MM.1S (cell line): ENCODE results near the gene SULF2.
A peak's percentile ranks its signal among the peaks of the same experiment; 100 is the strongest.

ENCODE experiments used
- DNase-seq: peaks from one replicate; pipeline ENCODE4 v3.0.0-alpha.2; 2015
- H2AFZ ChIP-seq: fragments of 300-600 bp; sonication (generic); 2 replicates; pipeline ENCODE4 v1.6.0; 2016; ENCODE audit warnings: antibody characterized with exemption, low read length
- H3F3A ChIP-seq: fragments of 300-600 bp; sonication (generic); 2 replicates; pipeline ENCODE4 v1.6.1; 2016; ENCODE audit warnings: mild to moderate bottlenecking, antibody characterized with exemption, low read length, moderate library complexity, mixed read lengths; ENCODE audit not compliant: insufficient read depth
- H3K27ac ChIP-seq: fragments of 300-600 bp; sonication (generic); 2 replicates; pipeline ENCODE4 v1.5.1; 2016; ENCODE audit warnings: mild to moderate bottlenecking, low read length
- H3K27me3 ChIP-seq: fragments of 300-600 bp; sonication (generic); replicated peaks from 2 replicates; pipeline ENCODE4 v1.6.0; 2016; ENCODE audit warnings: low read length; ENCODE audit not compliant: insufficient read depth
- H3K36me3 ChIP-seq: fragments of 300-600 bp; sonication (generic); replicated peaks from 2 replicates; pipeline ENCODE4 v1.6.1; 2016; ENCODE audit warnings: mild to moderate bottlenecking, low read length, mixed read lengths; ENCODE audit not compliant: insufficient read depth
- H3K4me1 ChIP-seq: fragments of 300-600 bp; sonication (generic); 2 replicates; pipeline ENCODE4 v1.6.1; 2016; ENCODE audit warnings: low read length, mixed read lengths
- H3K4me2 ChIP-seq: fragments of 300-600 bp; sonication (generic); 2 replicates; pipeline ENCODE4 v1.6.0; 2016; ENCODE audit warnings: low read depth, low read length
- H3K4me3 ChIP-seq: fragments of 300-600 bp; sonication (generic); 2 replicates; pipeline ENCODE4 v1.5.1; 2016; ENCODE audit warnings: low read length, mixed read lengths
- H3K79me2 ChIP-seq: fragments of 300-600 bp; sonication (generic); 2 replicates; pipeline ENCODE4 v1.6.1; 2016; ENCODE audit warnings: mixed run types, low read length, mixed read lengths
- H3K9ac ChIP-seq: fragments of 300-600 bp; sonication (generic); 2 replicates; pipeline ENCODE4 v1.6.1; 2016; ENCODE audit warnings: low read length, mixed read lengths
- H3K9me2 ChIP-seq: fragments of 300-600 bp; sonication (generic); replicated peaks from 2 replicates; pipeline ENCODE4 v1.6.1; 2016; ENCODE audit warnings: mild to moderate bottlenecking, low read length, mixed read lengths; ENCODE audit not compliant: insufficient read depth
- H3K9me3 ChIP-seq: fragments of 300-600 bp; sonication (generic); replicated peaks from 2 replicates; pipeline ENCODE4 v1.6.1; 2016; ENCODE audit warnings: mild to moderate bottlenecking, low read length, mixed read lengths; ENCODE audit not compliant: insufficient read depth
- H4K20me1 ChIP-seq: fragments of 300-600 bp; sonication (generic); 2 replicates; pipeline ENCODE4 v1.6.1; 2016; ENCODE audit warnings: mild to moderate bottlenecking, low read length, moderate library complexity, mixed read lengths; ENCODE audit not compliant: insufficient read depth
- EZH2 ChIP-seq: fragments of 300-600 bp; sonication (generic); optimal IDR thresholded peaks from 2 replicates; pipeline ENCODE3; 2017; ENCODE audit warnings: low read depth, mild to moderate bottlenecking, antibody characterized with exemption, low read length, mixed read lengths
- EZH2phosphoT487 ChIP-seq: fragments of 300-600 bp; sonication (generic); IDR thresholded peaks from 2 replicates; pipeline ENCODE4 v1.6.1; 2018; ENCODE audit warnings: antibody characterized with exemption, low read length
- TF ChIP-seq, protein P1 (sequence below): fragments of 300-600 bp; sonication (generic); IDR thresholded peaks from 2 replicates; pipeline ENCODE4 v1.5.1; 2016; ENCODE audit warnings: antibody characterized with exemption, low read length, mixed read lengths

The SULF2 gene

DNA sequence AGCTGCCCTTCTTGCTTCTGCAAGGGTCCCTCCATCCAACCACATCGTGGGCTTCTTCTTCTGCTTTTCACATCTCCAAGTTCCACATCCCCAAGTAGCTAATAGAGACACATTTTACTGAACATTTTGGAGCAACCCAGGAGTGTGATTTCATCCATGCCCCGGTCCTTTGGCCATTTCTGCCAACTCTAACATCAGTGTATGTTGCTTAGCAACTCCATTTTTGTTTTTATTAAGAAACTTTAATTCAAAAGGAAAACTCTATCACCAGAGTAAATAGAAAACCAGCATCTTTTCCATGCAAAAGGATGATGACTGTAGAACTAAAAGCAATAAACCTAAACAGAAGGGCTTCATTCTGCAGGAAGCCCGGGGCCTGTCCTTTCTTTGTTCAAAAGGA, 32.7 kb upstream of the SULF2 start:
- no peaks in the 10 kb centered on the region for H3K9me2 ChIP-seq
- no peaks in the 10 kb centered on the region for H3K27me3 ChIP-seq
- no peaks in the 10 kb centered on the region for H4K20me1 ChIP-seq
- H3K27ac ChIP-seq, result peak overlapping the region; percentile 98; the same call in 1 of the 2 replicates
- no peak overlapping the region for H3K4me3 ChIP-seq
- peaks cover 6% of the 10 kb centered on the region; the same call in 1 of the 2 replicates for H3K79me2 ChIP-seq
- peaks cover 71% of the 10 kb centered on the region for H3K4me1 ChIP-seq
- H3K9ac ChIP-seq, result no peak overlapping the region
- peaks cover 44% of the 10 kb centered on the region for H3F3A ChIP-seq
- no peaks in the 10 kb centered on the region for H3K9me3 ChIP-seq
- no peak for DNase-seq
- H2AFZ ChIP-seq, result no peak overlapping the region
- H3K4me2 ChIP-seq, result peak overlapping the region; percentile 87; the same call in 1 of the 2 replicates
- no peaks in the 10 kb centered on the region for H3K36me3 ChIP-seq
- TF ChIP-seq EZH2, result no peak
- TF ChIP-seq EZH2phosphoT487, result no peak
- TF ChIP-seq, protein P1, sequence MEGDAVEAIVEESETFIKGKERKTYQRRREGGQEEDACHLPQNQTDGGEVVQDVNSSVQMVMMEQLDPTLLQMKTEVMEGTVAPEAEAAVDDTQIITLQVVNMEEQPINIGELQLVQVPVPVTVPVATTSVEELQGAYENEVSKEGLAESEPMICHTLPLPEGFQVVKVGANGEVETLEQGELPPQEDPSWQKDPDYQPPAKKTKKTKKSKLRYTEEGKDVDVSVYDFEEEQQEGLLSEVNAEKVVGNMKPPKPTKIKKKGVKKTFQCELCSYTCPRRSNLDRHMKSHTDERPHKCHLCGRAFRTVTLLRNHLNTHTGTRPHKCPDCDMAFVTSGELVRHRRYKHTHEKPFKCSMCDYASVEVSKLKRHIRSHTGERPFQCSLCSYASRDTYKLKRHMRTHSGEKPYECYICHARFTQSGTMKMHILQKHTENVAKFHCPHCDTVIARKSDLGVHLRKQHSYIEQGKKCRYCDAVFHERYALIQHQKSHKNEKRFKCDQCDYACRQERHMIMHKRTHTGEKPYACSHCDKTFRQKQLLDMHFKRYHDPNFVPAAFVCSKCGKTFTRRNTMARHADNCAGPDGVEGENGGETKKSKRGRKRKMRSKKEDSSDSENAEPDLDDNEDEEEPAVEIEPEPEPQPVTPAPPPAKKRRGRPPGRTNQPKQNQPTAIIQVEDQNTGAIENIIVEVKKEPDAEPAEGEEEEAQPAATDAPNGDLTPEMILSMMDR, result no peak

DNA sequence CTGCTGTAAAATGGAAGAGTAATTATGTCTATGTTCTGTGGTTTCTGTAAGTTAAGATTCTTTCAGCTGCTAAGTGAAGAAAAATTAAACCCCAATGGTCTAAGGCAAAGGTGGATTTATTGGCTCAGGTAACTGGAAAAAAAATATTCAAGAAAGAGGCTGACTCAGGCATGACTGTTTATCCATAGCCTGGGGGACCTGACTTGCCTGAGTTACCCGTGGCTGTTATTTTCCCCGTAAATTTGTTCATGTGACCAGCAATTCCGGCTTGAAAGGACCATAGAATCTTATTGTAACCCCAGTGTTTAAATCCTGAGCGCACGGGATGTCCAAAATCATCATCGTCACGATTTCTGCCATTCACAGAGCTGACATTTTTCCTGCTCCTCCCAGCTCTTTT, 32.3 kb upstream of the SULF2 start:
- Histone ChIP-seq H3K36me3 (no peaks in the 10 kb centered on the region), H3K27me3 (no peaks in the 10 kb centered on the region), H3K9me2 (no peaks in the 10 kb centered on the region), H2AFZ (no peak overlapping the region), H3K9ac (peak overlapping the region; percentile 69), H4K20me1 (no peaks in the 10 kb centered on the region), H3K27ac (peak overlapping the region; percentile 98), H3K4me2 (peak overlapping the region; percentile 87), H3K79me2 (peaks cover 6% of the 10 kb centered on the region; the same call in 1 of the 2 replicates), H3F3A (peaks cover 44% of the 10 kb centered on the region), H3K4me3 (no peak overlapping the region), H3K9me3 (no peaks in the 10 kb centered on the region), H3K4me1 (peaks cover 74% of the 10 kb centered on the region)
- DNase-seq, result no peak
- TF ChIP-seq EZH2phosphoT487, result no peak
- TF ChIP-seq, protein P1, result no peak
- no peak for TF ChIP-seq EZH2

- peak; percentile 90 for DNase-seq
- Histone ChIP-seq H2AFZ (peak overlapping the region; percentile 44), H3K79me2 (peaks cover 6% of the 10 kb centered on the region; the same call in 1 of the 2 replicates), H3K27ac (peak overlapping the region; percentile 98), H4K20me1 (no peaks in the 10 kb centered on the region), H3K9ac (peak overlapping the region; percentile 69), H3K9me2 (no peaks in the 10 kb centered on the region), H3K9me3 (no peaks in the 10 kb centered on the region), H3K36me3 (no peaks in the 10 kb centered on the region), H3K4me3 (peak overlapping the region; percentile 30), H3K27me3 (no peaks in the 10 kb centered on the region), H3F3A (peaks cover 44% of the 10 kb centered on the region), H3K4me2 (peak overlapping the region; percentile 87), H3K4me1 (peaks cover 77% of the 10 kb centered on the region)
- TF ChIP-seq EZH2phosphoT487 (no peak), EZH2 (no peak)
- TF ChIP-seq, protein P1, result no peak
Measured at GRCh38 chr20:47816487-47817451, 31.5 kb upstream of the SULF2 start.
